ENCODE measurements around the gene LST1.

DNA sequence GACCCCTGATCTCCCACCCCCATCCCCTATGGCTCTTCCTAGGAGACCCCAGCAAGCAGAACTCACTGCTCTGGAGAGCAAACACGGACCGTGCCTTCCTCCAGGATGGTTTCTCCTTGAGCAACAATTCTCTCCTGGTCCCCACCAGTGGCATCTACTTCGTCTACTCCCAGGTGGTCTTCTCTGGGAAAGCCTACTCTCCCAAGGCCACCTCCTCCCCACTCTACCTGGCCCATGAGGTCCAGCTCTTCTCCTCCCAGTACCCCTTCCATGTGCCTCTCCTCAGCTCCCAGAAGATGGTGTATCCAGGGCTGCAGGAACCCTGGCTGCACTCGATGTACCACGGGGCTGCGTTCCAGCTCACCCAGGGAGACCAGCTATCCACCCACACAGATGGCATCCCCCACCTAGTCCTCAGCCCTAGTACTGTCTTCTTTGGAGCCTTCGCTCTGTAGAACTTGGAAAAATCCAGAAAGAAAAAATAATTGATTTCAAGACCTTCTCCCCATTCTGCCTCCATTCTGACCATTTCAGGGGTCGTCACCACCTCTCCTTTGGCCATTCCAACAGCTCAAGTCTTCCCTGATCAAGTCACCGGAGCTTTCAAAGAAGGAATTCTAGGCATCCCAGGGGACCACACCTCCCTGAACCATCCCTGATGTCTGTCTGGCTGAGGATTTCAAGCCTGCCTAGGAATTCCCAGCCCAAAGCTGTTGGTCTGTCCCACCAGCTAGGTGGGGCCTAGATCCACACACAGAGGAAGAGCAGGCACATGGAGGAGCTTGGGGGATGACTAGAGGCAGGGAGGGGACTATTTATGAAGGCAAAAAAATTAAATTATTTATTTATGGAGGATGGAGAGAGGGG, 12.6 kb upstream of the LST1 start:
- no peak for TF ChIP-seq CTCF (IDR thresholded peaks at IDR 0.05)
- TF ChIP-seq EZH2phosphoT487 (IDR thresholded peaks at IDR 0.05): no peak
- no peak for TF ChIP-seq EZH2 (IDR thresholded peaks at IDR 0.05)
